Naive thymus-derived CD8-positive, alpha-beta T cell (primary cell): ENCODE measurements around the gene MRPL53. TPM values are rescaled to one million over a fixed set of nuclear protein-coding genes. Genes with fewer than 3 reads are reported as not detected.
A peak's percentile ranks its signal among the peaks of the same experiment; 100 is the strongest.

Experiments
- ATAC-seq, 2 donors: fragments of 150-1000 bp; cut with Tn5 transposase in 1 of 2; sonication (Bioruptor Pico), chemical (Tn5 transposase) in 1 of 2; 1 replicate in 1 of 2; 2 replicates in 1 of 2; pipeline ENCODE4 v1.10.0; 2021; ENCODE audit warnings: mild to moderate bottlenecking in 2 of 2, moderate library complexity in 2 of 2
- POLR2A ChIA-PET: fragments of 350-600 bp; sonication (Branson Sonifier 250); formaldehyde crosslinking; loops from one replicate; lab custom pipeline; 2021; ENCODE audit warnings: antibody characterized with exemption; lab: Charles Lee
- DNase-seq, 10 donors: peaks; one replicate each; pipeline versions ENCODE4 v3.0.0 to v3.0.0-alpha.2; 2020 to 2022
- H3K27ac Mint-ChIP-seq, 10 donors: one replicate each; pipeline ENCODE4 v1.8.0; 2020 to 2022; ENCODE audit warnings: mild to moderate bottlenecking in 10 of 10, mixed read lengths in 10 of 10, moderate library complexity in 4 of 10, inconsistent platforms in 1 of 10
- H3K27me3 Mint-ChIP-seq, 5 donors: one replicate each; pipeline ENCODE4 v1.8.0; 2021 to 2022; ENCODE audit warnings: mixed read lengths in 5 of 5
- H3K36me3 Mint-ChIP-seq, 3 donors: one replicate each; pipeline ENCODE4 v1.8.0; 2020 to 2022; ENCODE audit warnings: mixed read lengths in 3 of 3, mild to moderate bottlenecking in 2 of 3, inconsistent platforms in 1 of 3
- H3K4me1 Mint-ChIP-seq, 4 donors: one replicate each; pipeline ENCODE4 v1.8.0; 2021 to 2022; ENCODE audit warnings: mixed read lengths in 4 of 4
- H3K4me3 Mint-ChIP-seq, 10 donors: one replicate each; pipeline ENCODE4 v1.8.0; 2020 to 2022; ENCODE audit warnings: mild to moderate bottlenecking in 10 of 10, mixed read lengths in 10 of 10, moderate library complexity in 6 of 10, inconsistent platforms in 1 of 10
- H3K9me3 Mint-ChIP-seq, 9 donors: one replicate each; pipeline ENCODE4 v1.8.0; 2020 to 2022; ENCODE audit warnings: mixed read lengths in 9 of 9, mild to moderate bottlenecking in 3 of 9, inconsistent platforms in 1 of 9, moderate library complexity in 1 of 9
- polyA plus RNA-seq, 3 donors: library from polyadenylated mRNA; unstranded; fragments of 300-500 nt; fragmentation: Illumina TruSeq; gene quantifications; one replicate each; pipeline ENCODE4 v1.2.3, GENCODE V29; 2021
- total RNA-seq, 8 experiments: library from RNA in 2 of 8; stranded (reverse) in 2 of 8; gene quantifications; one replicate each; pipeline ENCODE4 v1.2.3 and lab custom pipeline; 2021 to 2026

MRPL53 gene
- total RNA-seq (10 to 100 TPM; 72.0 to 81.4 TPM), polyA plus RNA-seq (100 to 1,000 TPM; 148 to 171 (median 154) TPM), total RNA-seq (lab: John Stamatoyannopoulos, UW) (0 reads per million in 6 experiments)

- POLR2A ChIA-PET: interaction anchor here (0.6 to 5.8 kb wide), 16 partner anchors 8 to 113 kb away, joined by 3 to 172 read pairs (median 6); partner anchors contain the start of genes AUP1, C2orf81, CCDC142 and HTRA2
- H3K4me1 Mint-ChIP-seq: peaks cover 16 to 37% (median 27%) of the 10 kb centered on the region in 4 donors
- peak within 1 kb of the TSS; percentile 94 to 99 (median 98) for H3K4me3 Mint-ChIP-seq
- peak within 1 kb of the TSS; percentile 98 to 100 (median 99) for H3K27ac Mint-ChIP-seq
- no peaks in the 10 kb centered on the region for H3K27me3 Mint-ChIP-seq
- H3K36me3 Mint-ChIP-seq: peaks cover 0 to 21% (median 10%) of the 10 kb centered on the region in 3 donors
- H3K9me3 Mint-ChIP-seq: no peaks in the 10 kb centered on the region
- ATAC-seq (peak; percentile 93 to 94), DNase-seq (peak; percentile 93 to 98 (median 96))
Measured at GRCh38 chr2:74472086-74472944, at the start of gene MRPL53. Gene MRPL53, minus strand, starts transcription at chr2:74472680. Its CDS starts 20 bp downstream, at chr2:74472660.

GRCh38 chr2:74516650-74517049 lies 44.2 kb upstream of the MRPL53 start:
- peak overlapping the region in 1 of 10 donors; percentile 65 for H3K27ac Mint-ChIP-seq
- peaks cover 0 to 5% (median 0%) of the 10 kb centered on the region in 3 donors for H3K36me3 Mint-ChIP-seq
- DNase-seq: no peak
- POLR2A ChIA-PET: interaction anchor here (0.6 to 6.2 kb wide), 3 partner anchors 9 to 40 kb away, joined by 3 to 35 read pairs (median 12); partner anchors contain the start of genes AUP1, HTRA2 and PCGF1
- peak overlapping the region; percentile 69 to 89 (median 82) for H3K4me3 Mint-ChIP-seq
- peaks cover 13 to 26% (median 24%) of the 10 kb centered on the region in 4 donors for H3K4me1 Mint-ChIP-seq
- H3K9me3 Mint-ChIP-seq: no peaks in the 10 kb centered on the region
- no peak for ATAC-seq
- H3K27me3 Mint-ChIP-seq: peaks cover 42 to 86% (median 60%) of the 10 kb centered on the region in 5 donors

- Mint-ChIP-seq H3K4me3 (peak overlapping the region; percentile 69 to 89 (median 82)), H3K27me3 (peaks cover 44 to 89% (median 61%) of the 10 kb centered on the region in 5 donors), H3K36me3 (peaks cover 0 to 5% (median 0%) of the 10 kb centered on the region in 3 donors), H3K27ac (peak overlapping the region in 1 of 10 donors; percentile 65), H3K4me1 (peaks cover 13 to 26% (median 24%) of the 10 kb centered on the region in 4 donors), H3K9me3 (no peaks in the 10 kb centered on the region)
- ATAC-seq (peak; percentile 81 to 89), DNase-seq (peak; percentile 61 to 86 (median 73))
- POLR2A ChIA-PET: interaction anchor here (0.6 to 6.2 kb wide), 6 partner anchors 8 to 43 kb away, joined by 3 to 35 read pairs (median 6); partner anchors contain the start of genes AUP1, HTRA2, MRPL53 and PCGF1
Measured at GRCh38 chr2:74515981-74516633, 43.6 kb upstream of the MRPL53 start.

GRCh38 chr2:74515271-74515980 lies 42.9 kb upstream of the MRPL53 start:
- H3K4me1 Mint-ChIP-seq: peaks cover 13 to 26% (median 24%) of the 10 kb centered on the region in 4 donors
- peak overlapping the region; percentile 62 to 83 (median 74) for H3K4me3 Mint-ChIP-seq
- peak in 1 of 2 donors; percentile 21 for ATAC-seq
- peak overlapping the region in 3 of 10 donors; percentile 31 to 40 (median 31) for H3K27ac Mint-ChIP-seq
- peaks cover 0 to 5% (median 0%) of the 10 kb centered on the region in 3 donors for H3K36me3 Mint-ChIP-seq
- no peaks in the 10 kb centered on the region for H3K9me3 Mint-ChIP-seq
- peak in 2 of 10 donors; percentile 16 to 25 for DNase-seq
- POLR2A ChIA-PET: interaction anchor here (1.2 to 6.2 kb wide), 6 partner anchors 8 to 57 kb away, joined by 3 to 35 read pairs (median 6); partner anchors contain the start of genes AUP1, HTRA2, MRPL53 and PCGF1
- peaks cover 46 to 83% (median 62%) of the 10 kb centered on the region in 5 donors for H3K27me3 Mint-ChIP-seq

GRCh38 chr2:74514368-74515270 lies 42.1 kb upstream of the MRPL53 start, which contains the start of gene TLX2:
Gene TLX2, plus strand, starts transcription at chr2:74514450. Its CDS starts 357 bp downstream, at chr2:74514807.
- DNase-seq (peak in 2 of 10 donors; percentile 24 to 27), ATAC-seq (peak; percentile 17 to 27)
- Mint-ChIP-seq H3K9me3 (no peaks in the 10 kb centered on the region), H3K36me3 (peaks cover 0 to 5% (median 0%) of the 10 kb centered on the region in 3 donors), H3K27ac (peak within 1 kb of the TSS in 3 of 10 donors; percentile 31 to 53 (median 40)), H3K27me3 (peaks cover 39 to 74% (median 60%) of the 10 kb centered on the region in 5 donors), H3K4me1 (peaks cover 13 to 26% (median 24%) of the 10 kb centered on the region in 4 donors), H3K4me3 (peak within 1 kb of the TSS; percentile 62 to 83 (median 74))
- POLR2A ChIA-PET: interaction anchor here (0.6 to 6.2 kb wide), 10 partner anchors 9 to 781 kb away, joined by 3 to 35 read pairs (median 4); partner anchors contain the start of genes AUP1, CCDC142, HTRA2 and INO80B

GRCh38 chr2:74513605-74514367 lies 41.3 kb upstream of the MRPL53 start:
- POLR2A ChIA-PET: interaction anchor here (0.7 to 6.2 kb wide), 5 partner anchors 10 to 59 kb away, joined by 3 to 35 read pairs (median 3); partner anchors contain the start of genes AUP1, CCDC142, HTRA2 and INO80B

GRCh38 chr2:74512744-74513604 lies 40.5 kb upstream of the MRPL53 start:
- Mint-ChIP-seq H3K27ac (peak overlapping the region in 2 of 10 donors; percentile 34 to 78), H3K9me3 (no peaks in the 10 kb centered on the region), H3K27me3 (peaks cover 23 to 58% (median 46%) of the 10 kb centered on the region in 5 donors), H3K36me3 (peaks cover 0 to 5% (median 0%) of the 10 kb centered on the region in 3 donors), H3K4me3 (peak overlapping the region in 8 of 10 donors; percentile 22 to 59 (median 46)), H3K4me1 (peaks cover 19 to 35% (median 32%) of the 10 kb centered on the region in 4 donors)
- DNase-seq (no peak), ATAC-seq (no peak)
- POLR2A ChIA-PET: interaction anchor here (0.8 to 1.5 kb wide), 5 partner anchors 9 to 58 kb away, joined by 3 to 5 read pairs (median 3); partner anchors contain the start of genes AUP1, HTRA2 and INO80B

More at GRCh38 chr2:74513605-74514367, 41.3 kb upstream of the MRPL53 start:
- H3K27ac Mint-ChIP-seq: peak overlapping the region in 1 of 10 donors; percentile 53
- no peak for ATAC-seq
- H3K27me3 Mint-ChIP-seq: peaks cover 31 to 66% (median 54%) of the 10 kb centered on the region in 5 donors
- peaks cover 13 to 26% (median 25%) of the 10 kb centered on the region in 4 donors for H3K4me1 Mint-ChIP-seq
- H3K4me3 Mint-ChIP-seq: peak overlapping the region in 8 of 10 donors; percentile 22 to 59 (median 46)
- H3K9me3 Mint-ChIP-seq: no peaks in the 10 kb centered on the region
- peaks cover 0 to 5% (median 0%) of the 10 kb centered on the region in 3 donors for H3K36me3 Mint-ChIP-seq
- peak in 2 of 10 donors; percentile 23 to 27 for DNase-seq

GRCh38 chr2:74511104-74511989 lies 38.9 kb upstream of the MRPL53 start:
- no peak for ATAC-seq
- Mint-ChIP-seq H3K9me3 (peaks cover 0 to 1% (median 0%) of the 10 kb centered on the region in 9 donors), H3K36me3 (peaks cover 4 to 14% (median 8%) of the 10 kb centered on the region in 3 donors), H3K27me3 (peaks cover 9 to 53% (median 33%) of the 10 kb centered on the region in 5 donors), H3K27ac (no peak overlapping the region), H3K4me3 (peak overlapping the region in 2 of 10 donors; percentile 3 to 21), H3K4me1 (peaks cover 22 to 43% (median 40%) of the 10 kb centered on the region in 4 donors)
- no peak for DNase-seq
- POLR2A ChIA-PET: interaction anchor here (0.7 to 2.7 kb wide), 5 partner anchors 7 to 499 kb away, joined by 3 to 18 read pairs (median 5); partner anchors contain the start of genes AUP1 and HTRA2
